Measurements from ENCODE around the gene TRPC3. TPM values are rescaled to one million over a fixed set of nuclear protein-coding genes. Genes with fewer than 3 reads are reported as not detected.
A peak's percentile ranks its signal among the peaks of the same experiment; 100 is the strongest.

The TRPC3 gene
- total RNA-seq, 1 donor from 2014 or later, result not detected

GRCh38 chr4:121876070-121876469 lies 75.8 kb downstream of the TRPC3 start:
- no peak for DNase-seq (ENCODE audit: low read depth in 2 of 2)

GRCh38 chr4:121875652-121876051 lies 76.2 kb downstream of the TRPC3 start:
- no peak for DNase-seq (ENCODE audit: low read depth in 2 of 2)

DNA sequence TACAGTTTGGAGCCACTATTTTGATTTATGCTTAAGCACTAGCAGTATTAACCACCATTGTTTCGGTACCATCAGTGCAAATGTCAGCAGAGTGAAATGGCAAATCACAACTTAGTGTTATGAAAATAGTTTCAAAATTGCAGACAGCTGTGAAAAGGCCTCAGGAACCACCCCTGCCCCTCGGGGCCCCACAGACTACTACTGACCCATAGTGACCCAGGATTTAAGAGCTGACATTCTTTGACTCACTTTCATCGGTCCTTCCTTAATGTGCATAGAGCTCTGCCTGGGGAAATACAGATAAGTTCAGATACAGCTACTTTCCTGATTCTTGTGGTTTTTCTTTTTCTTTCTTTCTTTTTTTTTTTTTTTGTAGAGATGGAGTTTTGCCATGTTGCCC lies 78.3 kb downstream of the TRPC3 start:
- no peak for DNase-seq (ENCODE audit: low read depth in 2 of 2)

- peak; percentile 96 to 97 for DNase-seq (ENCODE audit: low read depth in 2 of 2)
Observed at GRCh38 chr4:121869841-121870822, 81.7 kb downstream of the TRPC3 start, which contains the start of gene BBS7. Gene BBS7 (minus strand): TSS chr4:121870474. CDS start chr4:121870313, 161 bp downstream.

- DNase-seq (ENCODE audit: low read depth in 2 of 2), result no peak
Observed at GRCh38 chr4:121863799-121864198, 88.1 kb downstream of the TRPC3 start.

GRCh38 chr4:121861426-121861825 lies 90.4 kb downstream of the TRPC3 start:
- no peak for DNase-seq (ENCODE audit: low read depth in 2 of 2)

DNA sequence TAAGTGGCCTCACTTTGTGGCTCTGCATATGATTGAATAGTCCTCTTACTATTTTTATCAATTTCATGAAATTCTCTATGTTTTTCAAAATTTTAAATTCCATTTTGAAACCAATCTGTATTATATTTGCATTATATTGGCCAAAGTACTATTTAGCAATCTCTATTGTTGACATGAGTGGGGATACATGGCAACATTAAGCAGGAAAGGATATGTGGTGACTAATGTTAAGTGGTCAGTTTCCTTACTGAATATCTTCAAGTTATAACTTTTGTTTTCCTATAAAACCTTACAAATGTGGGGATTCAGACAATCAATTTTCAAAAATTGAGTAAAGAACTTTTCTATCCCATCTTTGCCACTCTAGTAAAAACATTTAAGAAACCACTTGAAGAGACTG lies 91.7 kb downstream of the TRPC3 start:
- DNase-seq (ENCODE audit: low read depth in 2 of 2), result peak in 1 of 2 donors; percentile 70

- DNase-seq (ENCODE audit: low read depth in 2 of 2), result no peak
Observed at GRCh38 chr4:121851354-121851753, 100.5 kb downstream of the TRPC3 start.

GRCh38 chr4:121846662-121847061 lies 105.2 kb downstream of the TRPC3 start:
- DNase-seq (ENCODE audit: low read depth in 2 of 2), result no peak

- DNase-seq (ENCODE audit: low read depth in 2 of 2), result no peak
Observed at GRCh38 chr4:121842862-121843261, 109.0 kb downstream of the TRPC3 start.

DNA sequence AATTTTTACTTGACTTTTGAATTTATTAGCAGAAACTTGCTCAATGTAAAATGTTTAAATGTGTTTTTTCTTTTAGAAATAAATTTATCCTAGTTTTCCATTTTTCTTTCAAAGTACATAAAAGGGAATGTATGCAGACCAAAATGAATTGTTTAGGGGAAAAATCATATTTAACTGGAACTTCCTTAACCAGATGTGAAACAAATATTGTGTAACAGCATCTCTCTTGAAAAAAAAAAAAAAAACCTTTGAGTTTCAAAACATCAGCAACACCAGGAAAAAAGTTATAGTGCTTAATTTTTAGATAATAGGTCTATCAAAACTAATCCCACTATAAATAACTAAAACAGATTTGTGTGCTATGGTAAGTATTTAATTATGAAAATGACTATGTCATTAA lies 113.7 kb downstream of the TRPC3 start:
- DNase-seq (ENCODE audit: low read depth in 2 of 2), result no peak

- no peak for DNase-seq (ENCODE audit: low read depth in 2 of 2)
Observed at GRCh38 chr4:121829511-121829910, 122.3 kb downstream of the TRPC3 start.

Other genes with a start within 250 kb of the TRPC3 start
- gene SMIM43, start 186.9 kb downstream of the TRPC3 start, total RNA-seq, result 0.40 and 0.65 TPM in 2 replicates
- 23.0 and 29.2 TPM in 2 replicates for gene EXOSC9, start 150.7 kb downstream of the TRPC3 start, total RNA-seq
- gene CCNA2, start 128.2 kb downstream of the TRPC3 start, total RNA-seq, result 7.3 and 27.7 TPM in 2 replicates
- 7.3 and 8.5 TPM in 2 replicates for gene BBS7, start 81.6 kb downstream of the TRPC3 start, total RNA-seq
- gene BLTP1, start 200.3 kb upstream of the TRPC3 start, total RNA-seq, result 47.9 and 69.4 TPM in 2 replicates

Measured in lung microvascular endothelial cell (primary cell).